Suppressor macrophage treated with lipopolysaccharide for 4 hours (primary cell): ENCODE data around the gene TLCD3B.
"Not testable (repeated sequence)": the region's sequence is repeated elsewhere in the genome, so short reads cannot be mapped to it uniquely, and the experiment has no call there.

Experiments
- DNase-seq: peaks from one replicate; pipeline ENCODE4 v3.0.0-alpha.2; 2020

TLCD3B gene

DNA sequence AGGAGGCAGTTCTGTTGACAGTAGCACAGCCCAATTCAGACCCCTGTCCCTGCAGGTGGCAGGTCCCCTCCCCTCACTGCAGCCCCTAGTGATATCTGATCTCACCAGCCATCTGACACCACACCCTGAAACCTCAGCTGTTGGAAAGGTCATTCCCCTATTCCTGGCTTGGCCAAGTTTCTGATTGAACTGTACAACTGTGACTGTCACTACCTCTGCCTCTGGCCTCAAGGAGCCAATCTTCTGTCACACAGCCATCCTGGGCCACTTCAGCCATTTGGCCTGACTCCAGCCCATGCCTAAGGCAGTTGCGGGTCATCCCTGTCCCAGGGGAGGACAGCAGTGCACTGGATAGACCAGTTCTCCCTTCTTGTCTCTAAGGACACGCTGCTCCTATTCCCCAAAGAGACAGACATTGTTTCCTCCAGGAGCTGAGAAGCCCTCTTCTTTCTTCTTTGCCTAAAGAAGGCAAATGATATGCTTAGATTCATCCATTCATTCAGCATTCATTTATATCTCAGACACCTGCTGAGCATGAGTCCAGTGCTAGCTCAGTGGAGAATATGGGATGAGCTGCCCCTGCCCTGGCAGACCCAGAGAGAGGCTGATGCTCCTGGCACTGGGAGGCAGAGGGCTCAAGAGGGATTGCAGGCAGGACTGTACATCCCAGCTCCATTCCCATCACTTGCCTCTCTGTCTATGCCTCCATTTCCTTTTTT is 29.9 kb upstream of the TLCD3B start:
- no peak for DNase-seq

DNA sequence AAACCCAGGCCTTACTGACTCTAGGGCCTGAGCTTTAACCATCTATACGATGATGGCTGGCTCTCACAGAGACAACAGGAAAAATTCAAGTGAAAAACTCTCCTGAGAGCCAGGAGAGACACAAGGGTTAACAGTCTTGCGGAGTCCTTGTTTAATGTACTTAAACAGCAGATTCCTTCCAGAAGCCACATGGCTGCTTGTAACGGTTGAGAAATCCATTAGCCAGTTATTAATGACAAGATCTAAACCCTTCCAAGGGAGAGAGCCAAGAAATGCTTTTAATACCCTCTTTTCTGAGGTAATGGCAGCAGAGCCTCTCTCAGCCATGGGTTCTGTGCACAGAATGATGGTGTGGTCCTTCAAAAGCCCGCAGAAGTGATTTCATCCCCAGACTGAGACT is 29.3 kb upstream of the TLCD3B start:
- DNase-seq: no peak

DNA sequence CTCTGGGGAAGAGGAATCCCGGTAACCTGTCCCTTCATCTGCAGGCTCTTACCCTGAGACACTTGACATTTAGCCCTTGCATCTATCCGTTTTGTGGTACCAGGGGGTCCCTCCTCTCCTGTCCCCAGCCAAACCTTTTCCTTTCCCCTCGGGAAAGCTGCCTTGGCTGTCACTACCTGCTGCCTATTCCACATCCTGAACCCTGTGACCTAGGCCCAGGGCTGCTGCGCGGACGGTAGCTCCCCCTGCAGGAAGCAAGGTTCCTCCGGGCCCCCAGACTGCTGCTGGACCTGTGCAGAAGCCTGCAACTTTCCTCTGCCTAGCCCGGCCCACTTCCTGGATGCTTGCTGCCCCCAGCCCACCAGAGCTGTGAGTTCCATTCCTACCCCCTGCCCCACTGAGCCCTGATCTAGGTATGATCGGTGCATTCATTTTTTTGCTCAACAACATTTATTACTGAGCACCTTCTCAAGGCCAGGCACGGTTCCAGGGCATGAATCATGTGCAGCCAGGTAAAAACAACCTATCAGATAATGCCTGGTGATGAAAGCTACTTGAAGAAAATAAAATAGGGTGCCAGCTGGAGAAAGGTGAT is 24.0 kb upstream of the TLCD3B start:
- DNase-seq: peak; percentile 37

DNA sequence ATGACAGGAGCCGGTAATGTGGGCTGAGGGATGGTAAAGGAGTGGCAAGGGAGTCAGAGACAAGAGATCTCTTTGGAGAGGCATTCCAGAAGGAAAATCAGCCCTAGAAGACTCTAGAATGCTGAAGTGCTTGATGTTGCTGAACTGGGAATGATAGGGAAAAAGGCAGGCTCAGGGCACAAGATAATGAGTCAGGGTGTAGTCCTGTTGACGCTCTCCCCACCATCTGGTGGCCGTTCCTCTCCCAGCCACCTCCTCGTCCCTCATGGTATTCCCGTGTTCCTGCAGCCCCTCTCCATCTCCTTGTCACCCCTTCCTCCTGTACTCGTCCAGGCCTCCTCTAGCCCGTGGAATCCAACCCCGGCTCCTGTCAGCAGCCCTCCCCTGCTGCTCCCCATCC is 23.4 kb upstream of the TLCD3B start:
- DNase-seq: no peak

DNA sequence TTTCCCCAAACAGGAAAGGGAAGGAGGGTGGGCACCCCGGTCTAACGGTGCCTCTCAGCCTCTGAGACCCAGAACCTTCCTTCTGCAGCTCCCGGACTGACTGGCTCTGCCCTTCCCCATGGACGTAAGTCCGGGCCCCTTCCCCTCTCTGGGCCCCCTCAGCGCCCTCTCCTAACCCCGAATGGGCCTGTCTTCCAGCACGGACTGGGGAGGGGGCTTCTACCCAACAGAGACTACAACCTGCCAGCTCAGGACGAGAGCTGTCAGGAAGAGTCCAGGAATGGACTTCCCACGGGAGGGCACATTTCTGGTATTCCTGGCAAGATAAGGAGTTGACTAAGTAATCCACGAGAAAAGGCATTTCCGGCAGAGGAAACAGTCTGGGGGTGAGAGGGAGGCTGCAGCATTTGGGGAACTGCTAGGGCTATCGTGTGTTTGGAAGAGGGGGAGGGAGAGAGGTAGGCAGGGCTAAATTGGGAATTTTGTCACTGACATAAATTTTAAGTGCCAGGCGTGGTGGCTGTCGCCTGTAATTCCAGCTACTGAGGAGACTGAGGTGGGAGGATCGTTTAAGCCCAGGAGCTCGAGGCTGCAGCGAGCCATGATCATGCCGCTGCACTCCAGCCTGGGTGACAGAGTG is 22.4 kb upstream of the TLCD3B start:
- no peak for DNase-seq

DNA sequence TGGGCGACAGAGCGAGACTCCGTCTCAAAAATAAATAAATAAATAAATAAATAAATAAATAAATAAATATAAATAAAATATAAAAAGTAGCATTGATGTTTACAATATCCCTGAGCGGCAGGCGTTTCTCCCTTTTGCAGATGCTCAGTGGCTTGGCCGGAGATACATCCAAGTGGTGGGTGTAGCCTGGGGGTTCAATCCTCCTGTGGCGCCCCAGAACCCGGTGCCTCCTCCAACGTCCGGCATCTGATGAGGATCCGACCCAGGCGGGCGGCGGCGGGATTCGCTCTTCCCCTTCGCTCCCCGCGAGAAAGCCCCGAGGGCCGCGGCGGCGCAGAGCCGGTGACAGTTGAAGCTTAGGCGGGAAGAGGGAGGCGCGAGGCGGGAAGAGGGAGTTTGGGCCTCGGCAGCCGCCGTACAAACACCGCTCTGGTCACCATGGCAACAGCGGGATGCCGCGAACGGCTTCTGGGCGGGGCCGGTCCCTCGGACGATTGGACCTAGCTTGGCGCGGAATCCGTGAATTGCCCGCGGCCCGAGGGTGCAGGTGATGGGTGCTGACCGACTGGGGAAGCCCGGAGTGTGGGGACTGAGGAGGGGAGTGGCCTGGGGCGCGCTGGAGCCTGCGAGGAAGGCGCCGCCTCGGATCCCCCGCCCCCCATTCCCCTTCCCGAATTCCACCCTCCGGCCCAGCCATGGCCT is 21.8 kb upstream of the TLCD3B start:
- DNase-seq: peak; percentile 97

GRCh38 chr16:30051518-30051917 is 20.4 kb upstream of the TLCD3B start:
- no peak for DNase-seq

DNA sequence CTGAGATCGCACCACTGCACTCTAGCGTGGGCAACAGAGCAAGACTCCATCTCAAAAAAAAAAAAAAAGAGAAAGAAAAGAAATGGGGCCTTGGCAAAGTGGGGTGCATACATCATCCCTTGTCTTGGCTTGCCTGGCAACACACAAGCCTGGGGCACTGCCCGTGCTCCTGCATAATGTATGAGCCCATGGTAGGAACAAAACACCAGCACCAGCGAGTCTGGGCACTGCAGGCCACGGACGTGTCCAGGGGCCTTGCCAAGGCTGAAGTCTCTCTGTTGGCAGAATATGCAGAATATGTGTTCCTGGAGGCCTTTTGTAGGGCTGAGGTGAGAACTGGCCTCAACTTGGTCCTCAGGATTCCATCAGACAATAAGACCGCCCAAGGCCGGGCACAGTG is 18.8 kb upstream of the TLCD3B start:
- DNase-seq: no peak

GRCh38 chr16:30046588-30046987 is 15.5 kb upstream of the TLCD3B start:
- no peak for DNase-seq

DNA sequence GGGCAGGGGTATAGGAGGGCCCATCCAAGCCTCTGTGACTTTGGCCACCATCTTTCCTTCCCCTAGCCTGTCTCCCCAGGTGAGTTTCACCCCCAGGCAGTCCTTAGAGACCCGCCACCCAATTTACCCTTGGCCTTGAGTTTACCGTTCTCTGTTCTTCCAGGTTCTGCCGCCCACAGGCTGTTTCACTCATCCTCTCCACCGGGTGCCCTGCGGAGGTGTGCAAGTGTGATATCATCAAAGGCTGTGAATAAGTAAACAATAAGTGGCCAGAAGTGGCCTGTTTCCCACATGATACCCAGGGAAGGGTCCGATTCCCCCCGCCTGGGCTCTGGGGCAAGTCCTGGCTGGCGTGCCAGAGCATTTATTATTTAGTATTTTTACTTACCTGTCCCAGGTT is 15.1 kb upstream of the TLCD3B start:
- no peak for DNase-seq

DNA sequence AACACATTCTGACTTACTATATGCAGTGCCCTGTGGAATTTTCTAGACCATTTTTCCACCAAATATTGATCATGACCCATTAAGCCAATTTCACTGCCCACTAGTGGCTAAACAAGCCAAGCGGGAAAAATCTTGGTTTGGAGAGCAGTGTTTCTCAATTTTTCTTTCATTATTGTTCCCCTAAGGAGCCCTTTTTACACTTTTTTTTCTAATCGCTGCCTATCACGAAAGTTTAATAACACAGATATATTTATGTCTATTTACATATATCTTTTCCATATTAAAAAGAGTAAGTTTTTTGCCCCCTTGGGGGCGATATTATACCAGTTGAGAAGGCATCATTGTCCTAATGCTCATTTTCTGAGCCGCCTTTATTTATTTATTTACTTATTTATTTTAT is 10.8 kb upstream of the TLCD3B start:
- peak; percentile 47 for DNase-seq

DNA sequence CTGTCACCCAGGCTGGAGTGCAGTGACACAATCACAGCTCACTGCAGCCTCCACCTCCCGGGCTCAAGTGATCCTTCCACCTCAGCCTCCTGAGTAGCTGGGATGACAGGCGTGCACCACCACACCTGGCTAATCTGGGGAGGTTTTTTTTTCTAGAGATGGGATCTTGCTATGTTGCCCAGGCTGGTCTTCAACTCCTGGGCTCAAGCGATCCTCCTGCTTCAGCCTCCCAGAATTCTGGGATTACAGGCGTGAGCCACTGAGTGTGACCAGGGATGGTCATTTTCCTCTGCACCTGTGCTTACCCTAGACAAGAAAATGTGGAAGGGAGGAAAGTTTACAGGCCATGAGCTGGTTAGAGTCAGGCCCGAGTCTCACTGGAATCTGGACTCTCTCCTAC is 9.6 kb upstream of the TLCD3B start:
- not testable (repeated sequence) for DNase-seq

GRCh38 chr16:30040221-30040620 is 9.2 kb upstream of the TLCD3B start:
- peak; percentile 41 for DNase-seq

GRCh38 chr16:30033270-30033669 is 2.2 kb upstream of the TLCD3B start:
- DNase-seq: no peak

DNA sequence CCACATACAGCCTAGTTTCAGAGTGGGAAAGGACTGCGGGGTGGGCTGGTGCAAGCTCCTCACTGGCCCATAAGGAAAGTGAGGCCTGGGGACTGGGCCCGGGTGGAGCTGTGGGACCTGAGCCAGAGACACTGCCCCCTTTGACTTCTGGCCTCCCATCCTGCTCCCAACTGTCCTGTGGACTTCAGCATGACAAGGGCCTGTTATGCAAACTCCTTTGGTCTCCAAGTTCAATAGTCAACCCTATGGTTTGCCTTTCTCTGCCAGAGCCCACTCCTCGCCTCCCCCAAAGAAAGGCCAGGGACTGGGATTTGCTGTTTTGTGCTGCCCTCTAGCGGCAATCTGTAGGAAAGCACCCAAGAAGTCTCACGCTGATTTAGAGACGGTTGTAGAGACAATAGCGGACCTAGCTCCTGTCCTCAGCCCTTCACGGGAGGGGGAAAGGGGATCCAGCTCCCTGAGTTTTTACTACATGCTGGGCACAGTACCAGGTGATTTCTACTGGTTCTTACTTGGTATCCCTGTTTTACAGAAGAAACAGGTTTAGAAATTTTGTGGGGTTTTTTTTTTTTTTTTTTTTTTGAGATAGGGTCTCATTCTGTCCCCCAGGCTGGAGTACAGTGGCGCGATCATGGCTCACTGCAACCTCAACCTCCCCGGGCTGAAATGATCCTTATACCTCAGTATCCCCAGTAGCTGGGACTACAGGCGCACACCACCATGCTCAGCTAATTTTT is 1.2 kb upstream of the TLCD3B start:
- DNase-seq: peak; percentile 73

- no peak for DNase-seq
These were observed 427 bp upstream of the TLCD3B start for GRCh38 chr16:30031477-30031918.

- no peak for DNase-seq
These were observed 923 bp downstream of the TLCD3B start for GRCh38 chr16:30030011-30030685.

- no peak for DNase-seq
These were observed 2.5 kb downstream of the TLCD3B start for GRCh38 chr16:30028438-30029076.

- no peak for DNase-seq
These were observed 3.3 kb downstream of the TLCD3B start for GRCh38 chr16:30027588-30028437.

- DNase-seq: no peak
These were observed 4.6 kb downstream of the TLCD3B start for GRCh38 chr16:30026449-30026848.

DNA sequence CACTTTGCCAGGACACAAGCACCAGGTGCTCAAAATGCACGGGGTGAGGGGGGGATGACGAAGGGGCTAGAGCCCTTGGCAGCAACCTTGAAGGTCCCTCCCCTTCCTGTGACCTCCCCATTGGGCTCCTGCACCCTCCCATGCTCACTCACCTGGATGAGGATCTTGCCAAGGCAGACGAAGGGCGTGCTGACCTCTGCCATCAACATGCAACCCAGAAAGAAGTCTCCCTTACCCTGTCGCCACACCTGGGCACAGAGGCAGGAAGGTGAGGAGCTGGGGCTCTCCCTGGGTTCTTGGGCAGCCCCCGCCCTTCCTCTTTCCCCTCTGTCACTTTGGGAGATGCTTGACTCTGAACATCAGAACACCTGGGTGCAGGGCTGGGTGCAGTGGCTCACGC is 5.5 kb downstream of the TLCD3B start:
- no peak for DNase-seq
